GM23338 (cell line): Measurements from ENCODE around the gene DPYSL3. TPM values are rescaled to one million over a fixed set of nuclear protein-coding genes. Genes with fewer than 3 reads are reported as not detected.

Experiments
- ATAC-seq: fragments of 200-7000 bp; cut with Tn5 transposase; 3 replicates; pipeline ENCODE4 v1.9.1; 2020
- DNase-seq: peaks from one replicate; pipeline ENCODE4 v3.0.0-alpha.2; 2015; ENCODE audit warnings: low spot score
- H2AFZ ChIP-seq: fragments of 200-600 bp; sonication (generic); 2 replicates; pipeline ENCODE4 v1.8.0; 2016; ENCODE audit warnings: antibody characterized with exemption, mild to moderate bottlenecking, moderate library complexity
- H3F3A ChIP-seq: fragments of 200-600 bp; sonication (generic); replicated peaks from 2 replicates; pipeline ENCODE4 v1.8.0; 2017; ENCODE audit warnings: antibody characterized with exemption, mixed run types, low read depth
- H3K27ac ChIP-seq: fragments of 200-600 bp; sonication (generic); 2 replicates; pipeline ENCODE4 v1.6.1; 2016; ENCODE audit warnings: low read depth
- H3K27me3 ChIP-seq: fragments of 200-600 bp; sonication (generic); 2 replicates; pipeline ENCODE4 v1.8.0; 2016; ENCODE audit warnings: mild to moderate bottlenecking, mixed run types, moderate library complexity; ENCODE audit not compliant: insufficient read depth
- H3K36me3 ChIP-seq: fragments of 200-600 bp; sonication (generic); 2 replicates; pipeline ENCODE4 v1.8.0; 2016; ENCODE audit warnings: mild to moderate bottlenecking; ENCODE audit not compliant: insufficient read depth
- H3K4me1 ChIP-seq: fragments of 200-600 bp; sonication (generic); 2 replicates; pipeline ENCODE4 v1.8.0; 2016; ENCODE audit warnings: mild to moderate bottlenecking, moderate library complexity; ENCODE audit not compliant: insufficient read depth
- H3K4me2 ChIP-seq: fragments of 200-600 bp; sonication (generic); 2 replicates; pipeline ENCODE4 v1.7.1; 2017; ENCODE audit warnings: mixed run types
- H3K4me3 ChIP-seq: fragments of 200-600 bp; sonication (generic); 2 replicates; pipeline ENCODE4 v1.6.1; 2016; ENCODE audit warnings: mixed run types
- H3K79me2 ChIP-seq: fragments of 200-600 bp; sonication (generic); replicated peaks from 2 replicates; pipeline ENCODE4 v1.8.0; 2017; ENCODE audit warnings: mild to moderate bottlenecking; ENCODE audit not compliant: insufficient read depth
- H3K9me2 ChIP-seq: fragments of 200-600 bp; sonication (generic); 2 replicates; pipeline ENCODE4 v1.8.0; 2017; ENCODE audit not compliant: insufficient read depth
- H4K20me1 ChIP-seq: fragments of 200-600 bp; sonication (generic); replicated peaks from 2 replicates; pipeline ENCODE4 v1.8.0; 2017; ENCODE audit warnings: mild to moderate bottlenecking; ENCODE audit not compliant: insufficient read depth
- H3K27ac Mint-ChIP-seq: 2 replicates; pipeline ENCODE4 v1.8.0; 2020; ENCODE audit warnings: inconsistent platforms, mild to moderate bottlenecking, moderate library complexity, mixed read lengths
- H3K27me3 Mint-ChIP-seq: 3 replicates; pipeline ENCODE4 v1.8.0; 2022; ENCODE audit warnings: low read depth, mild to moderate bottlenecking, moderate library complexity, mixed read lengths, inconsistent platforms; ENCODE audit not compliant: insufficient read depth, poor library complexity
- H3K36me3 Mint-ChIP-seq: 3 replicates; pipeline ENCODE4 v1.8.0; 2021; ENCODE audit warnings: low read depth, mild to moderate bottlenecking, inconsistent platforms, moderate library complexity, mixed read lengths
- H3K4me1 Mint-ChIP-seq: 3 replicates; pipeline ENCODE4 v1.8.0; 2020; ENCODE audit warnings: mild to moderate bottlenecking, inconsistent platforms, mixed read lengths
- H3K4me3 Mint-ChIP-seq: 3 replicates; pipeline ENCODE4 v1.8.0; 2021; ENCODE audit warnings: moderate library complexity, mild to moderate bottlenecking, inconsistent platforms, mixed read lengths
- H3K9me3 Mint-ChIP-seq: 3 replicates; pipeline ENCODE4 v1.8.0; 2020; ENCODE audit warnings: moderate library complexity, mild to moderate bottlenecking, inconsistent platforms, mixed read lengths
- CREB1 ChIP-seq: fragments of 250-450 bp; sonication (Bioruptor Pico); IDR thresholded peaks from 2 replicates; pipeline ENCODE4 v1.5.0; 2020; ENCODE audit warnings: low read depth, mild to moderate bottlenecking, moderate library complexity
- EZH2 ChIP-seq: fragments of 200-600 bp; sonication (generic); IDR thresholded peaks from one replicate; pipeline ENCODE4 v1.8.0; 2017; ENCODE audit warnings: antibody characterized with exemption, mild to moderate bottlenecking, low read depth; ENCODE audit not compliant: unreplicated experiment
- EZH2phosphoT487 ChIP-seq: fragments of 200-600 bp; sonication (generic); IDR thresholded peaks from one replicate; pipeline ENCODE4 v1.8.1; 2018; ENCODE audit warnings: antibody characterized with exemption; ENCODE audit not compliant: unreplicated experiment
- POLR2AphosphoS5 ChIP-seq: IDR thresholded peaks from 2 replicates; pipeline ENCODE4 v1.6.1; 2016; ENCODE audit warnings: antibody characterized with exemption, low read depth
- STAT1 ChIP-seq: IDR thresholded peaks from one replicate; pipeline ENCODE4 v1.6.1; 2016; ENCODE audit warnings: antibody characterized with exemption; ENCODE audit not compliant: unreplicated experiment
- ZNF331 ChIP-seq: fragments of 250-450 bp; sonication (Bioruptor Pico); IDR thresholded peaks from 2 replicates; pipeline ENCODE4 v1.5.0; 2020; ENCODE audit warnings: low read depth, mild to moderate bottlenecking, moderate library complexity
- polyA plus RNA-seq: library from polyadenylated mRNA; unstranded; fragments of >200 nt; fragmentation: Nextera tagmentation; extraction: Ambion mirVana; gene quantifications from 2 replicates; pipeline ENCODE4 v1.2.1, GENCODE V29; 2016
- total RNA-seq: library from RNA; depleted of rRNA; stranded (reverse); fragments of >200 nt; shearing (Covaris generic); gene quantifications from 2 replicates; pipeline ENCODE4 v1.2.3, GENCODE V29; 2014
- TF ChIP-seq, protein P1 (sequence below): IDR thresholded peaks from one replicate; pipeline ENCODE4 v1.6.1; 2018; ENCODE audit warnings: antibody characterized with exemption; ENCODE audit not compliant: unreplicated experiment
- TF ChIP-seq, protein P2 (sequence below), 2 experiments: fragments of 200-600 bp in 1 of 2; sonication (generic) in 1 of 2; conservative IDR thresholded peaks; 2 replicates each; pipeline versions ENCODE4 v1.5.1 to v1.6.1; 2016 to 2017; ENCODE audit warnings: antibody characterized with exemption in 2 of 2, low read depth in 2 of 2, mild to moderate bottlenecking in 2 of 2, moderate library complexity in 1 of 2

DPYSL3 gene
- total and polyA plus RNA-seq, 2 experiments from 2014 or later, result 97.6 to 455 TPM

DNA sequence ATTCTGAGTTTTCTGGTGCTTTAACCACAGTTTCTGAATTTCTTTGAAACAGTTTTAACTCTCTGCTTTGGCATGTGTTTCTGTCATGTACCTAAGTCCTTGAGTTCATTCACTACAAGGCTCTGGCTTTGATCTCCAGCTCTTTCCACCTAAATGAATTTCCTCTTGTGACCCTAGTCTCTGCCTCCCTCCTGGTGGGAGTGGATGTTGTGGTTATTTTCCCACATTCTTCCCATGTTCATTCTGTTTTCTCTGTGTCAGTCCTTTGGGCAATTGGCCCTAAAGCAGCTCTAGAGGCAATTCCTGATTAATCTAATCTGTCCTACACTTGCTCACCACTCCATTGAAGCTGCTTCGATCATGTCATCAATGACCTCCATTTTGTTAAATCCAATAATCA, 28.4 kb upstream of the DPYSL3 start (continued):
- TF ChIP-seq ZNF331 (CRISPR knock-in tag), result no peak
- no peak for TF ChIP-seq EZH2
- TF ChIP-seq EZH2phosphoT487, result no peak
- TF ChIP-seq, protein P1, sequence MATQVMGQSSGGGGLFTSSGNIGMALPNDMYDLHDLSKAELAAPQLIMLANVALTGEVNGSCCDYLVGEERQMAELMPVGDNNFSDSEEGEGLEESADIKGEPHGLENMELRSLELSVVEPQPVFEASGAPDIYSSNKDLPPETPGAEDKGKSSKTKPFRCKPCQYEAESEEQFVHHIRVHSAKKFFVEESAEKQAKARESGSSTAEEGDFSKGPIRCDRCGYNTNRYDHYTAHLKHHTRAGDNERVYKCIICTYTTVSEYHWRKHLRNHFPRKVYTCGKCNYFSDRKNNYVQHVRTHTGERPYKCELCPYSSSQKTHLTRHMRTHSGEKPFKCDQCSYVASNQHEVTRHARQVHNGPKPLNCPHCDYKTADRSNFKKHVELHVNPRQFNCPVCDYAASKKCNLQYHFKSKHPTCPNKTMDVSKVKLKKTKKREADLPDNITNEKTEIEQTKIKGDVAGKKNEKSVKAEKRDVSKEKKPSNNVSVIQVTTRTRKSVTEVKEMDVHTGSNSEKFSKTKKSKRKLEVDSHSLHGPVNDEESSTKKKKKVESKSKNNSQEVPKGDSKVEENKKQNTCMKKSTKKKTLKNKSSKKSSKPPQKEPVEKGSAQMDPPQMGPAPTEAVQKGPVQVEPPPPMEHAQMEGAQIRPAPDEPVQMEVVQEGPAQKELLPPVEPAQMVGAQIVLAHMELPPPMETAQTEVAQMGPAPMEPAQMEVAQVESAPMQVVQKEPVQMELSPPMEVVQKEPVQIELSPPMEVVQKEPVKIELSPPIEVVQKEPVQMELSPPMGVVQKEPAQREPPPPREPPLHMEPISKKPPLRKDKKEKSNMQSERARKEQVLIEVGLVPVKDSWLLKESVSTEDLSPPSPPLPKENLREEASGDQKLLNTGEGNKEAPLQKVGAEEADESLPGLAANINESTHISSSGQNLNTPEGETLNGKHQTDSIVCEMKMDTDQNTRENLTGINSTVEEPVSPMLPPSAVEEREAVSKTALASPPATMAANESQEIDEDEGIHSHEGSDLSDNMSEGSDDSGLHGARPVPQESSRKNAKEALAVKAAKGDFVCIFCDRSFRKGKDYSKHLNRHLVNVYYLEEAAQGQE, result no peak
- no peak for TF ChIP-seq POLR2AphosphoS5
- TF ChIP-seq CREB1 (CRISPR knock-in tag), result no peak

DNA sequence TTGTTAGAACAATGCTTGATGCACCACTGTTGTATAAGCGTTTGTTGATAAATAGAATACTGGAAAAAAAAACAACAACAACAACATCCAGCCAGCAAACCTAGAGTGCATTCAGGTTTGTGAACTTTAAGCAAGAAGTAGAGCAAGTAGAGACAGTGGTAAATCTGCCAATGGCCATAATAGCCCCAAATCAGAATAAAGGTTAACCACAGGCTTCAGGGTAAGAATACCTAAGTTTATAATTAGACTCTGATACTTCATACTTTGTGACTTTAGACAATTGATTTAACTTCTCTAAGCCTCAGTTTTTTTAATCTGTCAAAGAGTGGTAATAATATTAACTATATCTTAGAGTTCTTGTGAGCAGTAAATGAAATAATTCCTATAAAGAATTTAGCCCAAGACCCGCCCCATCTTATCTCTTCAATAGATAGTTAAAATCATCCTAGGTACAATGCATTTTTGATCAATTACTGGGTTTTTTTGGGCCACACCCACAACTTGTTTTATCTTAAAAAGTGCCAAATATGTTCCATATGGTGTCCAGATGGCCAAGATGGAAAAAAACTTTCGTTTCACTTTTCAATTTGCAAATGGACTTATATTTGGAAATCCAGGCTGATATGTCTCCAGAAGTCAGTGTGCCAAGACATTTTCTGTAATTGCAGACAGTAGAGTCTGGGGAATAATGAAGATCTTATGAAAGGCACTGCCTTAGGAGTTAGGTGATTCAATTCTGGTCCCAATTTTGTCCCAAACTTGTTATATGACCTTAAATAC, 24.5 kb upstream of the DPYSL3 start:
- H2AFZ ChIP-seq, result no peak overlapping the region
- Mint-ChIP-seq H3K4me3 (no peak overlapping the region), H3K4me1 (no peaks in the 10 kb centered on the region), H3K27ac (no peak overlapping the region), H3K36me3 (no peaks in the 10 kb centered on the region), H3K9me3 (no peaks in the 10 kb centered on the region; the same call in 2 of the 3 replicates), H3K27me3 (no peaks in the 10 kb centered on the region)
- H3K9me2 ChIP-seq, result no peaks in the 10 kb centered on the region
- no peaks in the 10 kb centered on the region for H3F3A ChIP-seq
- H3K36me3 ChIP-seq, result no peaks in the 10 kb centered on the region
- H3K4me3 ChIP-seq, result no peak overlapping the region
- H4K20me1 ChIP-seq, result no peaks in the 10 kb centered on the region
- H3K27ac ChIP-seq, result no peak overlapping the region
- no peaks in the 10 kb centered on the region for H3K27me3 ChIP-seq
- no peaks in the 10 kb centered on the region for H3K79me2 ChIP-seq
- no peaks in the 10 kb centered on the region for H3K4me1 ChIP-seq
- ATAC-seq, result no peak
- no peak for DNase-seq
- H3K4me2 ChIP-seq, result no peak overlapping the region
- TF ChIP-seq, protein P1, result no peak
- TF ChIP-seq STAT1, result no peak
- TF ChIP-seq, protein P2, sequence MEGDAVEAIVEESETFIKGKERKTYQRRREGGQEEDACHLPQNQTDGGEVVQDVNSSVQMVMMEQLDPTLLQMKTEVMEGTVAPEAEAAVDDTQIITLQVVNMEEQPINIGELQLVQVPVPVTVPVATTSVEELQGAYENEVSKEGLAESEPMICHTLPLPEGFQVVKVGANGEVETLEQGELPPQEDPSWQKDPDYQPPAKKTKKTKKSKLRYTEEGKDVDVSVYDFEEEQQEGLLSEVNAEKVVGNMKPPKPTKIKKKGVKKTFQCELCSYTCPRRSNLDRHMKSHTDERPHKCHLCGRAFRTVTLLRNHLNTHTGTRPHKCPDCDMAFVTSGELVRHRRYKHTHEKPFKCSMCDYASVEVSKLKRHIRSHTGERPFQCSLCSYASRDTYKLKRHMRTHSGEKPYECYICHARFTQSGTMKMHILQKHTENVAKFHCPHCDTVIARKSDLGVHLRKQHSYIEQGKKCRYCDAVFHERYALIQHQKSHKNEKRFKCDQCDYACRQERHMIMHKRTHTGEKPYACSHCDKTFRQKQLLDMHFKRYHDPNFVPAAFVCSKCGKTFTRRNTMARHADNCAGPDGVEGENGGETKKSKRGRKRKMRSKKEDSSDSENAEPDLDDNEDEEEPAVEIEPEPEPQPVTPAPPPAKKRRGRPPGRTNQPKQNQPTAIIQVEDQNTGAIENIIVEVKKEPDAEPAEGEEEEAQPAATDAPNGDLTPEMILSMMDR (conservative IDR thresholded peaks at IDR 0.05; ENCODE audit: low read depth in 2 of 2), result no peak
- no peak for TF ChIP-seq EZH2
